RCC 7860 (cell line): Measurements from ENCODE around the gene LRCOL1.

ENCODE experiments used
- DNase-seq: peaks from one replicate; pipeline ENCODE4 v3.0.0-alpha.2; 2015; ENCODE audit warnings: low spot score
- FAIRE-seq: peaks from 2 replicates; lab custom pipeline; 2012; peaks lifted over from hg19 to GRCh38; lab: Jason Lieb, UNC

Gene LRCOL1

GRCh38 chr12:132583736-132584135 is 26.6 kb downstream of the LRCOL1 start:
- no peak for FAIRE-seq
- no peak for DNase-seq

- FAIRE-seq (no peak), DNase-seq (no peak)
These were observed 27.0 kb downstream of the LRCOL1 start for GRCh38 chr12:132583411-132583710.

GRCh38 chr12:132582582-132583410 is 27.6 kb downstream of the LRCOL1 start:
- DNase-seq (no peak), FAIRE-seq (no peak)

GRCh38 chr12:132582058-132582420 is 28.3 kb downstream of the LRCOL1 start:
- FAIRE-seq (no peak), DNase-seq (no peak)

GRCh38 chr12:132581348-132582057 is 28.9 kb downstream of the LRCOL1 start:
- no peak for FAIRE-seq
- no peak for DNase-seq

GRCh38 chr12:132580701-132581292 is 29.6 kb downstream of the LRCOL1 start:
- no peak for DNase-seq
- FAIRE-seq: no peak

GRCh38 chr12:132579744-132580143 is 30.6 kb downstream of the LRCOL1 start:
- no peak for FAIRE-seq

GRCh38 chr12:132578826-132579225 is 31.6 kb downstream of the LRCOL1 start:
- DNase-seq (no peak), FAIRE-seq (no peak)

More at GRCh38 chr12:132579744-132580143, 30.6 kb downstream of the LRCOL1 start:
- DNase-seq: no peak

- DNase-seq: no peak
- FAIRE-seq: no peak
These were observed 32.3 kb downstream of the LRCOL1 start for GRCh38 chr12:132578118-132578517.

- no peak for FAIRE-seq
These were observed 33.0 kb downstream of the LRCOL1 start for GRCh38 chr12:132577191-132577920.

GRCh38 chr12:132576701-132577100 is 33.7 kb downstream of the LRCOL1 start:
- no peak for DNase-seq
- no peak for FAIRE-seq

More at GRCh38 chr12:132577191-132577920, 33.0 kb downstream of the LRCOL1 start:
- no peak for DNase-seq

- DNase-seq (no peak), FAIRE-seq (no peak)
These were observed 34.7 kb downstream of the LRCOL1 start for GRCh38 chr12:132575661-132576060.

- FAIRE-seq: no peak
These were observed 35.9 kb downstream of the LRCOL1 start for GRCh38 chr12:132574271-132574996.

GRCh38 chr12:132572801-132573760 is 37.3 kb downstream of the LRCOL1 start:
- FAIRE-seq: no peak
- DNase-seq: no peak

More at GRCh38 chr12:132574271-132574996, 35.9 kb downstream of the LRCOL1 start:
- DNase-seq: no peak

GRCh38 chr12:132572106-132572505 is 38.3 kb downstream of the LRCOL1 start:
- DNase-seq (no peak), FAIRE-seq (no peak)

- DNase-seq (no peak), FAIRE-seq (no peak)
These were observed 38.8 kb downstream of the LRCOL1 start for GRCh38 chr12:132571598-132571997.

GRCh38 chr12:132571051-132571450 is 39.3 kb downstream of the LRCOL1 start:
- DNase-seq (no peak), FAIRE-seq (no peak)

- DNase-seq (no peak), FAIRE-seq (no peak)
These were observed 39.7 kb downstream of the LRCOL1 start for GRCh38 chr12:132570635-132571034.

- no peak for DNase-seq
- FAIRE-seq: no peak
These were observed 40.4 kb downstream of the LRCOL1 start for GRCh38 chr12:132569856-132570480.
